Natural killer cell treated with Interleukin-12 subunit alpha and Interleukin-12 subunit beta and Interleukin-15 and Interleukin-18, amount 100 ng/mL, for 72 hours (primary cell): ENCODE results near the gene IL5RA. TPM values are rescaled to one million over a fixed set of nuclear protein-coding genes. Genes with fewer than 3 reads are reported as not detected.

ENCODE experiments used
- ATAC-seq, 2 donors: fragments of 150-1000 bp; cut with Tn5 transposase in 1 of 2; sonication (Bioruptor Pico), chemical (Tn5 transposase) in 1 of 2; 2 replicates each; pipeline ENCODE4 v1.10.0; 2021
- DNase-seq: peaks from one replicate; pipeline ENCODE4 v3.0.0; 2022; ENCODE audit warnings: low spot score
- H3K27ac Mint-ChIP-seq, 2 donors: 1 replicate in 1 of 2; 2 replicates in 1 of 2; pipeline ENCODE4 v1.8.0; 2022; ENCODE audit warnings: mixed read lengths in 2 of 2, mild to moderate bottlenecking in 1 of 2, moderate library complexity in 1 of 2
- H3K27me3 Mint-ChIP-seq, 2 donors: 1 replicate in 1 of 2; 2 replicates in 1 of 2; pipeline ENCODE4 v1.8.0; 2022; ENCODE audit warnings: mixed read lengths in 2 of 2
- H3K36me3 Mint-ChIP-seq: one replicate; pipeline ENCODE4 v1.8.0; 2022; ENCODE audit warnings: mixed read lengths
- H3K4me1 Mint-ChIP-seq, 2 donors: 1 replicate in 1 of 2; 2 replicates in 1 of 2; pipeline ENCODE4 v1.8.0; 2022; ENCODE audit warnings: low read depth in 2 of 2, mixed read lengths in 2 of 2, mild to moderate bottlenecking in 1 of 2
- H3K4me3 Mint-ChIP-seq: one replicate; pipeline ENCODE4 v1.8.0; 2022; ENCODE audit warnings: mixed read lengths
- H3K9me3 Mint-ChIP-seq: 2 replicates; pipeline ENCODE4 v1.8.0; 2022; ENCODE audit warnings: mixed read lengths
- total RNA-seq, 2 donors: library from RNA; stranded (reverse); gene quantifications; one replicate each; pipeline ENCODE4 v1.2.3, GENCODE V29; 2022

IL5RA gene
- total RNA-seq, 2 donors from 2014 or later: 5.0 TPM; not detected in 1

- Mint-ChIP-seq H3K4me3 (peak within 1 kb of the TSS; percentile 99), H3K27me3 (no peaks in the 10 kb centered on the region), H3K4me1 (peaks cover 29 to 38% of the 10 kb centered on the region in 2 donors), H3K36me3 (peaks cover 23% of the 10 kb centered on the region), H3K27ac (peak within 1 kb of the TSS; percentile 99 to 100), H3K9me3 (no peaks in the 10 kb centered on the region)
- DNase-seq (peak; percentile 97), ATAC-seq (peak; percentile 93 to 96)
These were observed 16.6 kb upstream of the IL5RA start, which contains the start of gene TRNT1 for GRCh38 chr3:3126477-3127431. TRNT1 (plus strand) TSS chr3:3126940; CDS start chr3:3129041, 2,101 bp downstream.

GRCh38 chr3:3125977-3126376 lies 15.8 kb upstream of the IL5RA start:
- Mint-ChIP-seq H3K4me1 (peaks cover 29 to 38% of the 10 kb centered on the region in 2 donors), H3K9me3 (no peaks in the 10 kb centered on the region), H3K27ac (peak overlapping the region; percentile 99 to 100), H3K27me3 (no peaks in the 10 kb centered on the region), H3K4me3 (peak overlapping the region; percentile 99), H3K36me3 (peaks cover 23% of the 10 kb centered on the region)
- DNase-seq (no peak), ATAC-seq (no peak)

DNA sequence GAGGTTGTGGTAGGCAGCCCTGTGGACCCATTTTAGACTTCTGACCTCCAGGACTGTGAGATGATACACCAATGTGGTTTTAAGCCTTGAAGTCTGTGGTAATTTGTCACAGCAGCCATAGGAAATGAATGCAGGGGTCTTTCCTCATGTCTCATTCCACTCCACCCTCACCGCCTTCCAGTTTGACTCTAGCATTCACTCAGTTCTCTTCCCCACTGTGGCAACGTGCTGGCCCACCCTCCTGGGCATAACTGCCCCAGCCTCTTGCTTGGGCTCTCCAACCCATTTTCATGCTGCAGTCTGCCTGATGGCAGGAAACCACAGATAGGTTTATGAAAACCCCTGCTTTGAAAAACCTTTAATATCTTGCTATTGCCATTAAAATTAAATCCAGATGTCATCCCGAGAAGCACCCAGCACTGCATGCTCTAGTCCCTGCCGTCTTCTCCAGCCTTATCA lies 9.2 kb upstream of the IL5RA start:
- H3K36me3 Mint-ChIP-seq: no peaks in the 10 kb centered on the region
- H3K27me3 Mint-ChIP-seq: peaks cover 0 to 5% of the 10 kb centered on the region in 2 donors
- DNase-seq (peak; percentile 77), ATAC-seq (peak; percentile 92 to 96)
- H3K4me3 Mint-ChIP-seq: peak overlapping the region; percentile 73
- peak overlapping the region; percentile 50 to 79 for H3K27ac Mint-ChIP-seq
- H3K9me3 Mint-ChIP-seq: no peaks in the 10 kb centered on the region
- peaks cover 22 to 44% of the 10 kb centered on the region in 2 donors for H3K4me1 Mint-ChIP-seq

DNA sequence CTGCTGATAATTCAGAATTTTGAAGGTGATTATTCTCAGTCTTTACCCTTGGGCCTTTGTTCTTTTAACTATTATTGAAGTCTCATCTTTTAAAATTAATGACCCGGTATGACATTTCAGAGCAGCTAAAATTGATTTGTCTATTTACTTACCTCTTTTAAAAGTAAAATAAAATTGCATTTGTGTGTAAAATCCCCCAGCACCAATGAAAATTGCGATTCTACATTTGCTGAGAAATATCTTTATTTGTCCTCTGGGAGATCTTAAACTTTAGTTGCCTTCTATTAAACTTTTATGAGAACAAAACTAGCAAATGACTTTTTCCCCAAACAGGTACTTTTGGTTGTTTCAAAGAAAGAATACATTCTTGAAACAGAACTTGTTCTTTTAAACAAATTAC lies 7.5 kb upstream of the IL5RA start:
- Mint-ChIP-seq H3K4me1 (peaks cover 30 to 44% of the 10 kb centered on the region in 2 donors), H3K9me3 (no peaks in the 10 kb centered on the region), H3K27me3 (peaks cover 0 to 5% of the 10 kb centered on the region in 2 donors), H3K36me3 (no peaks in the 10 kb centered on the region), H3K27ac (peak overlapping the region; percentile 81 to 88), H3K4me3 (peak overlapping the region; percentile 72)
- ATAC-seq (no peak), DNase-seq (no peak)

DNA sequence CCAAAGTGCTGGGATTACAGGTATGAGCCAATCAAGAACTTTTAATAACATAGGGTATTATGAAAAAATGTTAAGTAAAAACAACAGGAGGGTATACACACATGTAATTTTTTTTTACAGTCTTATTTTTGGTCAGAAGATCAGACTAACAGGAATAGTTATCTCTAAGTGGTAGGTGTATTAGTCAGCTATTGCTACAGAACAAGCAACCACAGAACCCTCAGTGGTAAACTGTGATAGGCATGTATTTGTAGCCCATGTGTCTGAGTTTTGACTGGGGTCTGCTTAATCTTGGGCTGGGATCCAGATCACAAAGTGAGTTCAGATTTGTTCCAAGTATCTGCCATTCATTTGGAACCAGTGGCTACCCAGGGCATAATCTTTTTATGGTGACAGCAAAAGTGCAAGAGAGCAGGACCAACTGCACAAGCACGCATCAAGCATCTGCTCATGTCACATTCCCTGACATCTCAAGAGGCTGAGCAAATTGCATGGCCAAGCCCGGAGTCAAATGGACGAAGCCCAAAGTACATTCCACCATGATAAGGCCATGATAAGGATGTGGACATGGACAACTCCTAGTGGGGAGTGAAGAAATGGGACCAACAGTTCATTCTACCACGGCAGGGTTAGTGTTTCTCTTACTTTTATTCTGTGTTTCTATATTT lies 3.0 kb upstream of the IL5RA start:
- Mint-ChIP-seq H3K27ac (peak overlapping the region in 1 of 2 donors; percentile 76), H3K4me1 (peaks cover 43 to 61% of the 10 kb centered on the region in 2 donors), H3K9me3 (no peaks in the 10 kb centered on the region), H3K36me3 (no peaks in the 10 kb centered on the region), H3K27me3 (peaks cover 0 to 13% of the 10 kb centered on the region in 2 donors), H3K4me3 (no peak overlapping the region)
- DNase-seq (no peak), ATAC-seq (peak; percentile 69 to 74)

GRCh38 chr3:3110749-3111361 lies 681 bp upstream of the IL5RA start:
- H3K27ac Mint-ChIP-seq: peak overlapping the region; percentile 46 to 74

DNA sequence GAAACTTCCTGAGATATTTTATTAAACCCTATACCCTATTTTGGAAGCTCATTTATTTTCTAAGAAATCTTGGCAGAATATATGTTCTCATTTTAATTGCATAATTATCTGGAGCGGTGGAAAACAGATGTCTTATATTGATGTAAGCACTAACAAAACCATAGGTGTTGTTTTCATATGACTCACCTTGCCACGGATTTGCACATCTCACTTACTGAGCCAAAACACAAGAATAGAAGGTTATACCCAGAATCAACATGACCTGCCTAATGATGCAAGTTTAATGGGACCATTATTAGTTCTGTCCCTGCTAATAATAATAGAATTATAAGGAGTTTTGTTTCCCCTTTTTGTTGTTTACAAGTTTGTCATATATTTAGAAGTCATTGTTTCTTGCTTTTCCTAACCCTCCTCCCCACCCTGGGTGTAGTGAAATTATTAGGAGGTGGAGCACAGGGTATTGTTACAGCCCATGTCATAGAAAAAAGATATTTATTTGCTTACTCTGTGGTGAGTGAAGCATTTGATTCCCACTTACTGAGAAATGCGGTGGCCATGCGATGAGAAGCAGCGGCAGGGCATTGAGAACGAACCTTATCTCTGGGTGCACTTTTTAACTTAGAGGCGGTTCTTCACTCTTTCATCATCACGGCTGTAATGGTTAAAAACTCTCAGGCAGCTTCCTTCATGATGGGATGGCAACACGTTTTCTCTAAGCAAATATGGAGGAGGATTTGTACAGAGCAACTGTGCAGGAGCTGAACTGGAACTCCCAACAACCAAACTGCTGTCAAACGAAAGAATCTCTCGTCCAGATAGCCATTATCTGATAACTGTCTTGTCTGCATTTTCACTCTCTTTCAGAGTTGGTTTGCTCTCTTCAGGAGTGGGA lies 521 bp downstream of the IL5RA start:
- peaks cover 31 to 48% of the 10 kb centered on the region in 2 donors for H3K4me1 Mint-ChIP-seq
- peaks cover 4% of the 10 kb centered on the region for H3K36me3 Mint-ChIP-seq
- H3K4me3 Mint-ChIP-seq: peak overlapping the region; percentile 77
- no peak for DNase-seq
- H3K27me3 Mint-ChIP-seq: peaks cover 12 to 15% of the 10 kb centered on the region in 2 donors
- peak; percentile 70 to 78 for ATAC-seq
- peak overlapping the region; percentile 46 to 74 for H3K27ac Mint-ChIP-seq
- H3K9me3 Mint-ChIP-seq: no peaks in the 10 kb centered on the region

More at GRCh38 chr3:3110749-3111361, 681 bp upstream of the IL5RA start:
- ATAC-seq: no peak
- Mint-ChIP-seq H3K27me3 (peaks cover under 1 to 14% of the 10 kb centered on the region in 2 donors), H3K9me3 (no peaks in the 10 kb centered on the region), H3K36me3 (no peaks in the 10 kb centered on the region), H3K4me3 (peak overlapping the region; percentile 77), H3K4me1 (peaks cover 40 to 49% of the 10 kb centered on the region in 2 donors)
- no peak for DNase-seq

- H3K9me3 Mint-ChIP-seq: no peaks in the 10 kb centered on the region
- DNase-seq (no peak), ATAC-seq (no peak)
- H3K27me3 Mint-ChIP-seq: peaks cover 12 to 15% of the 10 kb centered on the region in 2 donors
- H3K4me1 Mint-ChIP-seq: peaks cover 26 to 47% of the 10 kb centered on the region in 2 donors
- H3K4me3 Mint-ChIP-seq: peak overlapping the region; percentile 31
- peak overlapping the region in 1 of 2 donors; percentile 50 for H3K27ac Mint-ChIP-seq
- peaks cover 4% of the 10 kb centered on the region for H3K36me3 Mint-ChIP-seq
These were observed 2.3 kb downstream of the IL5RA start for GRCh38 chr3:3107858-3108257.

DNA sequence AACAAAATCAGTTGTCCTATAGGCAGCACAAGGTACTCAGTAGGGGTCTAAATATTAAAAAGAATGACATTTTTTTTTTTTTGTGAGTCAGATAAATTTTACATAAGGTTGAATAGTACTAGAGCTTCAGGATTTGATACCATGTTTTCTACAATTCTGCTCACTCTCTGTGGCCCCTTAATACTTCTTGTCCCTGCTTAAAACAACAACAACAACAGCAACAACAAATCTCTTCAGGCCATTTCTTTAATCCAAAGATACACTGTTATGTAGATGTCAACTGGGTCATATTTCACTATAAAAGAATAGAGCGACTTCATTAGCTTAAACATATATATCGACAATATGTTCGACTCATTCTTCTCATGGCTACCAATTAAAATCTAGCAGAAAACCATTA lies 3.0 kb downstream of the IL5RA start:
- ATAC-seq: no peak
- Mint-ChIP-seq H3K4me3 (peak overlapping the region; percentile 31), H3K4me1 (peaks cover 23 to 47% of the 10 kb centered on the region in 2 donors), H3K27me3 (peaks cover 12 to 15% of the 10 kb centered on the region in 2 donors), H3K27ac (peak overlapping the region in 1 of 2 donors; percentile 50), H3K9me3 (no peaks in the 10 kb centered on the region), H3K36me3 (peaks cover 4% of the 10 kb centered on the region)
- DNase-seq: no peak

- ATAC-seq: no peak
- peaks cover 4% of the 10 kb centered on the region for H3K36me3 Mint-ChIP-seq
- H3K4me1 Mint-ChIP-seq: peaks cover 20 to 38% of the 10 kb centered on the region in 2 donors
- H3K27me3 Mint-ChIP-seq: peaks cover 12 to 14% of the 10 kb centered on the region in 2 donors
- H3K4me3 Mint-ChIP-seq: no peak overlapping the region
- no peaks in the 10 kb centered on the region for H3K9me3 Mint-ChIP-seq
- DNase-seq: no peak
- no peak overlapping the region for H3K27ac Mint-ChIP-seq
These were observed 4.4 kb downstream of the IL5RA start for GRCh38 chr3:3105815-3106214.

GRCh38 chr3:3105246-3105645 lies 4.9 kb downstream of the IL5RA start:
- no peak for DNase-seq
- no peak for ATAC-seq
- peak overlapping the region in 1 of 2 donors; percentile 42 for H3K27ac Mint-ChIP-seq
- H3K4me3 Mint-ChIP-seq: peak overlapping the region; percentile 24
- H3K9me3 Mint-ChIP-seq: no peaks in the 10 kb centered on the region
- H3K4me1 Mint-ChIP-seq: peaks cover 16 to 33% of the 10 kb centered on the region in 2 donors
- peaks cover 4% of the 10 kb centered on the region for H3K36me3 Mint-ChIP-seq
- peaks cover 11 to 12% of the 10 kb centered on the region in 2 donors for H3K27me3 Mint-ChIP-seq

DNA sequence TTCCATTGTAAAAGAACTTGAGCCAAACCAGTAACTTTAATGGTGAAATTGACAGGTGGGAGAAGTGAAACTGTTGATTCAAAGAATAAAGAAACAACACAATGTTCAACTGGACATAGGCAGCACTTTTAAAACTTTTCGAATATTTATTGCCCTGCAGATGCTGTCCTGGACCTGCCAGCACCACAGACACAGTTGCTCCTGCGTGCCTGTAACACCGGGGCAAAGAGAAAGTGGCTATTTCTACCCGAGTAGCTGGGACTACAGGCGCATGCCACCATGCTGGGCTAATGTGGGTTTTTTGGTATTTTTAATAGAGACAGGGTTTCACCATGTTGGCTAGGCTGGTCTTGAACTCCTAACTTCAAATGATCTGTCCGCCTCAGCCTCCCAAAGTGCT lies 7.4 kb downstream of the IL5RA start:
- no peak for DNase-seq
- Mint-ChIP-seq H3K27ac (no peak overlapping the region), H3K4me3 (no peak overlapping the region), H3K4me1 (peaks cover 0 to 11% of the 10 kb centered on the region in 2 donors), H3K36me3 (peaks cover 4% of the 10 kb centered on the region), H3K9me3 (no peaks in the 10 kb centered on the region), H3K27me3 (peaks cover 10 to 12% of the 10 kb centered on the region in 2 donors)
- ATAC-seq: no peak
